ENCODE results near the gene GEMIN2.

GEMIN2 gene

DNA sequence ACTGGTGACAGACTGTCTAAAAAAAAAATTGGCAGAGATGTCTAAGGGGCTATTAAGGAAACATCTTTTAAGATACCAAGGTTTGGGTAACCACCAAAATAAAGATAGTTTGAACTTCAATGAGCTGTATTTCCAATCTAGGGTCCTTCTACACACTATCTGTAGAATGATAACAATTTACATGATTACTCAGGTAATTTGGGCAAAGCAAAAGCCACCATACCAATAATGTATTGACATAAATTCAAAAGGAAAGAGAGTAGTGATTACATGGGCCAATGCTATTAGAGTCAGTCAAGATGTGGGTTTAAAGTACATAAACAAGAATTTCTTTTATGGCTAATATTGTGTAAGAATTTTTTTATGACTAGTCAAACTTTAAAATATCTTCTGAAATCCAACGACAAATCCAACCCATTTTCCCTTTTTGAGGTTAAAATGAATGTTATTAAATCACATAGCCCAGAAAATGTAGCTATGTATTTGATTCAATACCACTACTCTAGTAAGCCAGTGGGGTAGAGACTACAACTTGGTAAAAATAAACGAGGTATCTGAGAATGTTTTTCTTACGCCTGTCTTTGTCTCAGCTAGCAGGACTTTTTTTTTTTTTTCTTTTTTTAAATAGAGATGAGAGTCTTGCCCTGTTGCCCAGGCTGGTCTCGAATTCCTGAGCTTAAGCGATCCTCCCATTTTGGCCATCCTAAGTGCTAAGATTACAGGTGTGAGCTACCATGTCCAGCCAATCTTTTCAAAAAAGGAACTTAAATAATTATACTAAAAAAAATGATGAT is 71.3 kb downstream of the GEMIN2 start:
- WGBS (ENCODE audit: insufficient coverage, insufficient read length), result no CpG with 5 or more reads among the region's 5 CpGs
- DNase-seq (ENCODE audit: low read depth, low spot score), result no peak
- H3K9me3 ChIP-seq (ENCODE audit: control insufficient read depth, insufficient read depth, low read length), result no peaks in the 10 kb centered on the region
- no peaks in the 10 kb centered on the region for H3K4me1 ChIP-seq (ENCODE audit: control insufficient read depth, insufficient read depth, low read length)
- no peaks in the 10 kb centered on the region for H3K27me3 ChIP-seq (ENCODE audit: control insufficient read depth, insufficient read depth, low read length)
- H3K4me3 ChIP-seq (ENCODE audit: low read length), result no peak overlapping the region
- peaks cover 20% of the 10 kb centered on the region; the same call in 1 of the 2 replicates for H3K36me3 ChIP-seq (ENCODE audit: control insufficient read depth, insufficient read depth, low read length)
- no peak overlapping the region for H3K27ac ChIP-seq (ENCODE audit: low read length)

Measured in iPS DF 6.9 (cell line).